Gastroesophageal sphincter (tissue), 4 donors: Measurements from ENCODE around the gene DNAJB8. TPM values are rescaled to one million over a fixed set of nuclear protein-coding genes. Genes with fewer than 3 reads are reported as not detected.

Experiments
- ATAC-seq: fragments of 150-250 bp; one replicate; pipeline ENCODE4 v1.9.1; 2016; ENCODE audit warnings: mild to moderate bottlenecking, moderate library complexity
- H3K27ac ChIP-seq, 4 donors: fragments of 200-600 bp; sonication (generic) in 3 of 4; 1 replicate in 3 of 4; 2 replicates in 1 of 4; pipeline ENCODE4 v1.5.1; 2016 to 2019
- H3K27me3 ChIP-seq: fragments of 200-600 bp; sonication (generic); one replicate; pipeline ENCODE4 v1.5.1; 2019
- H3K36me3 ChIP-seq, 2 donors: fragments of 200-600 bp; sonication (generic); one replicate each; pipeline ENCODE4 v1.5.1; 2019; ENCODE audit warnings: control low read depth in 1 of 2
- H3K4me1 ChIP-seq, 3 donors: fragments of 200-600 bp; sonication (generic); 1 replicate in 2 of 3; 2 replicates in 1 of 3; pipeline ENCODE4 v1.5.1; 2016 to 2019; ENCODE audit warnings: control low read depth in 2 of 3
- H3K4me3 ChIP-seq, 2 donors: fragments of 200-600 bp; sonication (generic); one replicate each; pipeline ENCODE4 v1.5.1; 2019; ENCODE audit warnings: mild to moderate bottlenecking in 1 of 2, moderate library complexity in 1 of 2
- H3K9me3 ChIP-seq, 3 donors: fragments of 200-600 bp; sonication (generic); one replicate each; pipeline ENCODE4 v1.5.1; 2017 to 2019; ENCODE audit warnings: control low read depth in 2 of 3
- EP300 ChIP-seq: sonication (generic); formaldehyde crosslinking; IDR thresholded peaks from one replicate; pipeline ENCODE4 v1.6.1; 2017; ENCODE audit warnings: antibody characterized with exemption, mild to moderate bottlenecking
- POLR2A ChIP-seq, 2 donors: fragments of 450-650 bp; IDR thresholded peaks; one replicate each; pipeline ENCODE4 v1.6.1; 2017; ENCODE audit warnings: antibody characterized with exemption in 2 of 2, mild to moderate bottlenecking in 2 of 2, moderate library complexity in 1 of 2
- POLR2AphosphoS5 ChIP-seq: sonication (generic); formaldehyde crosslinking; IDR thresholded peaks from one replicate; pipeline ENCODE4 v1.6.1; 2017; ENCODE audit warnings: antibody characterized with exemption
- WGBS, 2 donors: methylation state at CpG; one replicate each; pipeline ENCODE4 v1.1.5; 2018; ENCODE audit warnings: low coverage in 1 of 2; 5-methylcytosine and 5-hydroxymethylcytosine counted together
- total RNA-seq, 4 donors: library from RNA; depleted of rRNA; stranded (reverse); fragments of >200 nt; gene quantifications; one replicate each; pipeline ENCODE4 v1.1.0, GENCODE V29; 2016
- TF ChIP-seq, protein P1 (sequence below), 4 experiments: fragments of 200-600 bp in 2 of 4; fragments of 450-650 bp in 2 of 4; sonication (generic) in 1 of 4; IDR thresholded peaks; one replicate each; pipeline ENCODE4 v1.5.1; 2017 to 2019; ENCODE audit warnings: antibody characterized with exemption in 4 of 4, mild to moderate bottlenecking in 2 of 4, moderate library complexity in 2 of 4

Gene DNAJB8
- total RNA-seq, 4 donors from 2014 or later: not detected

DNA sequence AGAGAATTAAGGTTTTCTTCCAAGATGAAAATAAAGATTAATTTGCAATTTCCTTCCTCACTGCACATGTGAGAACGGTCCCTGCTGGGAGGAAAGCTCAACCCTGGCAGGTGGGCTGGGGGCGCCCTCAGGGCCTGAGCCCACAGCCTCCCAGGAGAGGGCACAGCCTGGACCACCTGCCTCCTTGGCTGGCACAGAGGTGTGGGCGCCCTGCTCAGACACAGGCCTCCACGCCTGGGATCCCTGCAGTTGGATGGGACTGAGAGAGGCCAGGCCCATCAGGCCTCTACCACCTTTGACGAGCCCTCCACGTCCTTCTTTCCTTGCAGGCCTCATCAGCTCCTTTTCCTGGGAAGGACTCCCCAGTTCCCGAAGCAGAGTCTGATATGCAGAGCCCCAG lies 46.4 kb downstream of the DNAJB8 start:
- Histone ChIP-seq H3K36me3 (no peaks in the 10 kb centered on the region), H3K9me3 (no peaks in the 10 kb centered on the region), H3K4me1 (no peaks in the 10 kb centered on the region), H3K27ac (no peak overlapping the region), H3K27me3 (no peaks in the 10 kb centered on the region), H3K4me3 (no peak overlapping the region)
- 60% methylated on average over 1 of the region's 7 CpGs; no CpG with 5 or more reads in 1 of the 2 donors for WGBS, 2 donors
- no peak for ATAC-seq
- no peak for TF ChIP-seq EP300
- TF ChIP-seq POLR2AphosphoS5: no peak

DNA sequence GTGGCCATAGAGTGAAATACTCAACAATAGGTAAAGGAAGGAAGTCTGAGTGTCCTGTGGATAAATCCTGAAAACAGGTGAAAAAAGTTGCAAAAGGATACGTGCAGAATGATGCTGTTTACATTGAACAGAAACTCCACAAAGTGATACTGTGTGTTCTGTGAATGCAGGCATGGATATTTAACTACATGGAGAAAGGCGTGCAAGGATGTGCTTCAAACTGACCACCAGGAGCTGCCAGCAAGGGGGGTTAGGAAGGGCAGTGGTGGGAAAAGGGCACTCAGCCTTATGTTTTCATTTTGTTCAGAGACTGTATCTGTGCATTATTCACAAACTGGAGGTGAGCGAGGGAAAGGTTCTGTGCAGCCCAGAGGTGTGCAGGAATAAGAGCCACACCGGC lies 47.4 kb downstream of the DNAJB8 start:
- TF ChIP-seq, protein P1, sequence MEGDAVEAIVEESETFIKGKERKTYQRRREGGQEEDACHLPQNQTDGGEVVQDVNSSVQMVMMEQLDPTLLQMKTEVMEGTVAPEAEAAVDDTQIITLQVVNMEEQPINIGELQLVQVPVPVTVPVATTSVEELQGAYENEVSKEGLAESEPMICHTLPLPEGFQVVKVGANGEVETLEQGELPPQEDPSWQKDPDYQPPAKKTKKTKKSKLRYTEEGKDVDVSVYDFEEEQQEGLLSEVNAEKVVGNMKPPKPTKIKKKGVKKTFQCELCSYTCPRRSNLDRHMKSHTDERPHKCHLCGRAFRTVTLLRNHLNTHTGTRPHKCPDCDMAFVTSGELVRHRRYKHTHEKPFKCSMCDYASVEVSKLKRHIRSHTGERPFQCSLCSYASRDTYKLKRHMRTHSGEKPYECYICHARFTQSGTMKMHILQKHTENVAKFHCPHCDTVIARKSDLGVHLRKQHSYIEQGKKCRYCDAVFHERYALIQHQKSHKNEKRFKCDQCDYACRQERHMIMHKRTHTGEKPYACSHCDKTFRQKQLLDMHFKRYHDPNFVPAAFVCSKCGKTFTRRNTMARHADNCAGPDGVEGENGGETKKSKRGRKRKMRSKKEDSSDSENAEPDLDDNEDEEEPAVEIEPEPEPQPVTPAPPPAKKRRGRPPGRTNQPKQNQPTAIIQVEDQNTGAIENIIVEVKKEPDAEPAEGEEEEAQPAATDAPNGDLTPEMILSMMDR (IDR thresholded peaks at IDR 0.05): no peak
- TF ChIP-seq EP300 (no peak), POLR2A (IDR thresholded peaks at IDR 0.05) (no peak), POLR2AphosphoS5 (no peak)
- Histone ChIP-seq H3K27ac (no peak overlapping the region), H3K9me3 (no peaks in the 10 kb centered on the region), H3K4me1 (no peaks in the 10 kb centered on the region), H3K36me3 (no peaks in the 10 kb centered on the region), H3K4me3 (no peak overlapping the region), H3K27me3 (no peaks in the 10 kb centered on the region)
- 89 to 93% methylated on average over 3 to 4 of the region's 4 CpGs for WGBS, 2 donors
- ATAC-seq: no peak

DNA sequence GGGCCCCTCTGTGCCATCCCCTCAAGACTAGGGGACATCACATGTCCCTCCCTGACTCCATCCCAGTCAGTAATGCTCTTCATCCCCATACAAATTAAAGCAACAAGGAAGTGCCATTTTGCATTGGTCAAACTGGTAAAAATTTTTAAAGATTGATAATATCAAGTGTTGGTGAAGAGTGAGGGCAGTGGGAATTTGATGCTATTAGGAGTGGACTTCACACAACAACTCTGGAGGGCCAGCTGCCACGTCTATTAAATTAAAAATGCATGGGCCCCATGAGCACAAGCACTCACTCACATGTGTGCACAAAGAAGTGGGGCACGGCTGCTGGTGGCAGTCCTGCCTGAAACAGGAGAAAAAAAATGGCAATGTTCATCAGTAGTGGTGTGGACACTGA lies 47.8 kb downstream of the DNAJB8 start:
- Histone ChIP-seq H3K27me3 (no peaks in the 10 kb centered on the region), H3K36me3 (no peaks in the 10 kb centered on the region), H3K27ac (no peak overlapping the region), H3K4me1 (no peaks in the 10 kb centered on the region), H3K9me3 (no peaks in the 10 kb centered on the region), H3K4me3 (no peak overlapping the region)
- TF ChIP-seq POLR2AphosphoS5: no peak
- no peak for TF ChIP-seq POLR2A (IDR thresholded peaks at IDR 0.05)
- TF ChIP-seq, protein P1 (IDR thresholded peaks at IDR 0.05): no peak
- no peak for TF ChIP-seq EP300
- 60 to 94% methylated on average over 1 to 2 of the region's 2 CpGs for WGBS, 2 donors
- ATAC-seq: no peak

- WGBS, 2 donors: 59 to 70% methylated on average over 2 to 4 of the region's 12 CpGs
- H3K27ac ChIP-seq: no peak overlapping the region
- H3K4me3 ChIP-seq: no peak overlapping the region
These were observed 50.0 kb downstream of the DNAJB8 start for GRCh38 chr3:128416578-128417211.

DNA sequence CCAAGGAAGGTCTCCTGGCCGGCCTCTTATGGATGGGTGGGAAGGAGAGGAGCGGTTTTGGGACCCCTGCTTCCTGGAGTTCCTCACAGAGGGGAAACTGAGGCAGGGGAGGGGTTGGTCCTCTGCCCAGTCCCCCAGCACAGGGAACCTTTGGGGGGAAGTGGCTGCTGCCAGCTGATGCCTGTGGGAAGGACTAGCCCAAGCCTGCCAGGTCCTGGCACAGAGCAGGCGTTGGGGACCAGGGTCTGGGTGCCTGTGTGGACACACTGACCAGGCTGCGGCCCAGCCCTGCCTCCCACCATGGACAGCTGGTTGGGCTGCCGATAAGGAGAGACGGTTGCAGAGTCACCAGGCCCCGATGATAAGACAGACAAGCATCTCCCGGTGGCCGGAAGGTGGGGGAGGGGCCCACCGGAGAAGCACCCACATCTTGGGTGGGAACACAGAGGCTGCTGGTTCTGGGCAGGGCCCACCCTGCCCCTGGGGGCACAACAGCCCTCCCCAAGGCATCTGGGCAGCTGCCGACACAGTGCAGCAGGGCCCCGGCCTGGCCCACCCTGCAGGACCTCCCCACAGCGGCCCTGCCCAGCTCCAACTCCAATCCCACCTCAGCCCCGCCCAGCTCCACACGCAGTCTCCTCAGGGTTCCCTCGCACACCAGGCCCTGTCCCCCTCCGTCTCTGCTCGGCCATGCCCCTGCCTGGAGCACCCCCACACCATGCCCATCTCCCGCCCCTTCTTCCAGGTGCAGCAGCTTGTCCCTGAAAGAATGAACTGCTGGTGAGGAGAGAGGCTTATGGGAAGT lies 50.7 kb downstream of the DNAJB8 start:
- Histone ChIP-seq H3K27me3 (no peaks in the 10 kb centered on the region), H3K27ac (no peak overlapping the region), H3K4me1 (no peaks in the 10 kb centered on the region), H3K9me3 (no peaks in the 10 kb centered on the region), H3K36me3 (no peaks in the 10 kb centered on the region), H3K4me3 (no peak overlapping the region)
- TF ChIP-seq POLR2AphosphoS5: no peak
- no peak for TF ChIP-seq POLR2A (IDR thresholded peaks at IDR 0.05)
- no peak for TF ChIP-seq EP300
- TF ChIP-seq, protein P1 (IDR thresholded peaks at IDR 0.05): no peak
- no peak for ATAC-seq
- WGBS, 2 donors: 67% methylated on average over 1 of the region's 19 CpGs; no CpG with 5 or more reads in 1 of the 2 donors

More at GRCh38 chr3:128416578-128417211, 50.0 kb downstream of the DNAJB8 start:
- H3K9me3 ChIP-seq: no peaks in the 10 kb centered on the region
- H3K27me3 ChIP-seq: no peaks in the 10 kb centered on the region
- H3K36me3 ChIP-seq: no peaks in the 10 kb centered on the region
- H3K4me1 ChIP-seq: no peaks in the 10 kb centered on the region
- TF ChIP-seq POLR2AphosphoS5: no peak
- TF ChIP-seq, protein P1 (IDR thresholded peaks at IDR 0.05): no peak
- no peak for TF ChIP-seq EP300
- no peak for TF ChIP-seq POLR2A (IDR thresholded peaks at IDR 0.05)
- ATAC-seq: no peak
